BJ (cell line): ENCODE measurements around the gene CTNNA1. TPM values are rescaled to one million over a fixed set of nuclear protein-coding genes. Genes with fewer than 3 reads are reported as not detected.

Experiments used
- CTCF ChIA-PET: fragments of 350-600 bp; formaldehyde crosslinking; extraction: SDS; loops from one replicate; lab custom pipeline; 2021; ENCODE audit warnings: antibody characterized with exemption, inconsistent platforms; lab: Yijun Ruan, JAX
- POLR2A ChIA-PET: fragments of 300-600 bp; sonication (Branson Sonifier 250); formaldehyde crosslinking; extraction: SDS; loops from one replicate; lab custom pipeline; 2021; ENCODE audit warnings: antibody characterized with exemption; lab: Charles Lee
- DNase-seq: peaks from one replicate; pipeline ENCODE4 v3.0.0-alpha.2; 2011; ENCODE audit warnings: low read depth
- H3K27me3 ChIP-seq: 2 replicates; pipeline ENCODE4 v1.6.0; 2011; ENCODE audit warnings: low read length; ENCODE audit not compliant: control insufficient read depth, insufficient read depth
- H3K36me3 ChIP-seq: 2 replicates; pipeline ENCODE4 v1.5.1; 2011; ENCODE audit warnings: low read length; ENCODE audit not compliant: control insufficient read depth, insufficient read depth
- H3K4me3 ChIP-seq: 2 replicates; pipeline ENCODE4 v1.5.1; 2011; ENCODE audit warnings: low read depth, mild to moderate bottlenecking, control low read depth, low read length
- polyA plus RNA-seq: library from polyadenylated mRNA; depleted of rRNA; stranded (reverse); fragments of >200 nt; gene quantifications from 2 replicates; pipeline ENCODE4 v1.2.3, GENCODE V29; 2011
- TF ChIP-seq, protein P1 (sequence below): IDR thresholded peaks from 2 replicates; pipeline ENCODE4 v1.5.1; 2011; ENCODE audit warnings: low read depth, mild to moderate bottlenecking, control low read depth, inconsistent platforms, low read length, moderate library complexity; ENCODE audit not compliant: insufficient read depth

CTNNA1 gene
- polyA plus RNA-seq, 1 experiment, result 169 TPM

DNA sequence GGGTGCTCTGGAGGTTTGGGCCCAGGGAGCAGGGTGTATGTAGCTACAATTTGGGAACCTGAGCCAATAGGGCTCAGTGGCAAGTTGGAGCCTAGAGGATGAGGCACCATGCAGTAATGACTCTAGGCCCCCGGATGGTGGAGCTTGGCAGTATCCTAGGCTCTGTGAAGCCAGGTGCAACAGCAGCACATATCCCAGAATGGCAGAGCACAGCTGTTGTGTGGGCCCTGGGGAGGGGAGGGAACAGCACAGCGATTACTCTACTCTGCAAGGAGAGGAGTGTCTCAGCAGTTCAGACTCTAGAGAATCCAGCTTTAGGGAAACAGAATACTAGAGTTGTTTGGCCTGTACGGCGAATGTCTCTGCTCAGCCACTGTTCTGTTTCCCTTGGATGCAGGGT, 65.9 kb downstream of the CTNNA1 start:
- Histone ChIP-seq H3K36me3 (peaks cover 1% of the 10 kb centered on the region; the same call in 1 of the 2 replicates), H3K4me3 (no peak overlapping the region), H3K27me3 (no peaks in the 10 kb centered on the region)
- ChIA-PET POLR2A (no interaction called here), CTCF (interaction anchor here (2.1 kb wide), 1 partner anchor 240 kb away, joined by 4 read pairs; no protein-coding TSS in a partner anchor)
- no peak for DNase-seq
- TF ChIP-seq, protein P1, sequence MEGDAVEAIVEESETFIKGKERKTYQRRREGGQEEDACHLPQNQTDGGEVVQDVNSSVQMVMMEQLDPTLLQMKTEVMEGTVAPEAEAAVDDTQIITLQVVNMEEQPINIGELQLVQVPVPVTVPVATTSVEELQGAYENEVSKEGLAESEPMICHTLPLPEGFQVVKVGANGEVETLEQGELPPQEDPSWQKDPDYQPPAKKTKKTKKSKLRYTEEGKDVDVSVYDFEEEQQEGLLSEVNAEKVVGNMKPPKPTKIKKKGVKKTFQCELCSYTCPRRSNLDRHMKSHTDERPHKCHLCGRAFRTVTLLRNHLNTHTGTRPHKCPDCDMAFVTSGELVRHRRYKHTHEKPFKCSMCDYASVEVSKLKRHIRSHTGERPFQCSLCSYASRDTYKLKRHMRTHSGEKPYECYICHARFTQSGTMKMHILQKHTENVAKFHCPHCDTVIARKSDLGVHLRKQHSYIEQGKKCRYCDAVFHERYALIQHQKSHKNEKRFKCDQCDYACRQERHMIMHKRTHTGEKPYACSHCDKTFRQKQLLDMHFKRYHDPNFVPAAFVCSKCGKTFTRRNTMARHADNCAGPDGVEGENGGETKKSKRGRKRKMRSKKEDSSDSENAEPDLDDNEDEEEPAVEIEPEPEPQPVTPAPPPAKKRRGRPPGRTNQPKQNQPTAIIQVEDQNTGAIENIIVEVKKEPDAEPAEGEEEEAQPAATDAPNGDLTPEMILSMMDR, result no peak

DNA sequence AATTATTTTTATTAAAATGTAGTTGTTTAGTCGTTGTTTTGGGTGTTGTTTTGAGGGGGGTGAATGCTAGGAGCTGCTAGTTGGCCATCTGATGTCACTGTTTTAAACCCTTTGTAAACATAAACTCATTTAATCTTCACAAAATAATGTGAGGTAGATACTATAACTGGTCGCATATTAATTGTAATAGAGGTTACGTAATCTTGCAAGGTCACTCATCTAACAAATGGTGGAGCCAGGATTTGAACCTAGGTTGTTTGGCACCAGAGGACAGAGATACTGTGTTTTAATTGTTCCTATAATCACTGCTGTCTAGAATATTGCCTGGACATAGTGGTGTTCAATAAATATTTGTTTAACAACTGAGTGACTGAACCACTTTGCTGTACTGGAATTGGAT, 67.5 kb downstream of the CTNNA1 start:
- Histone ChIP-seq H3K36me3 (peaks cover 4% of the 10 kb centered on the region; the same call in 1 of the 2 replicates), H3K27me3 (no peaks in the 10 kb centered on the region), H3K4me3 (no peak overlapping the region)
- ChIA-PET POLR2A (no interaction called here), CTCF (interaction anchor here (2.1 kb wide), 1 partner anchor 241 kb away, joined by 4 read pairs; no protein-coding TSS in a partner anchor)
- no peak for DNase-seq
- TF ChIP-seq, protein P1, result no peak

DNA sequence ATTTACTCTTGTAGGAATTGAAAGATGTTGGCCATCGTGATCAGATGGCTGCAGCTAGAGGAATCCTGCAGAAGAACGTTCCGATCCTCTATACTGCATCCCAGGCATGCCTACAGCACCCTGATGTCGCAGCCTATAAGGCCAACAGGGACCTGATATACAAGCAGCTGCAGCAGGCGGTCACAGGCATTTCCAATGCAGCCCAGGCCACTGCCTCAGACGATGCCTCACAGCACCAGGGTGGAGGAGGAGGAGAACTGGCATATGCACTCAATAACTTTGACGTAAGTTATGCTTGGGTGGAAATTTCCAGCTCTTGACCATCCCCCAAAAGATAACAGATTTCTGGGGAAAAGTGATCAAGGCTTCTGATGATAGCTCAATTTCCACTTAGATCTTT, 71.3 kb downstream of the CTNNA1 start:
- ChIA-PET POLR2A (interaction anchor here (0.6 kb wide), 1 partner anchor 38 kb away, joined by 4 read pairs; no protein-coding TSS in a partner anchor), CTCF (interaction anchor here (0.7 to 2.8 kb wide), 18 partner anchors 9 to 444 kb away, joined by 3 to 9 read pairs (median 5); no protein-coding TSS in a partner anchor)
- Histone ChIP-seq H3K27me3 (no peaks in the 10 kb centered on the region), H3K36me3 (peaks cover 4% of the 10 kb centered on the region), H3K4me3 (no peak overlapping the region)
- TF ChIP-seq, protein P1, result no peak
- DNase-seq, result no peak

DNA sequence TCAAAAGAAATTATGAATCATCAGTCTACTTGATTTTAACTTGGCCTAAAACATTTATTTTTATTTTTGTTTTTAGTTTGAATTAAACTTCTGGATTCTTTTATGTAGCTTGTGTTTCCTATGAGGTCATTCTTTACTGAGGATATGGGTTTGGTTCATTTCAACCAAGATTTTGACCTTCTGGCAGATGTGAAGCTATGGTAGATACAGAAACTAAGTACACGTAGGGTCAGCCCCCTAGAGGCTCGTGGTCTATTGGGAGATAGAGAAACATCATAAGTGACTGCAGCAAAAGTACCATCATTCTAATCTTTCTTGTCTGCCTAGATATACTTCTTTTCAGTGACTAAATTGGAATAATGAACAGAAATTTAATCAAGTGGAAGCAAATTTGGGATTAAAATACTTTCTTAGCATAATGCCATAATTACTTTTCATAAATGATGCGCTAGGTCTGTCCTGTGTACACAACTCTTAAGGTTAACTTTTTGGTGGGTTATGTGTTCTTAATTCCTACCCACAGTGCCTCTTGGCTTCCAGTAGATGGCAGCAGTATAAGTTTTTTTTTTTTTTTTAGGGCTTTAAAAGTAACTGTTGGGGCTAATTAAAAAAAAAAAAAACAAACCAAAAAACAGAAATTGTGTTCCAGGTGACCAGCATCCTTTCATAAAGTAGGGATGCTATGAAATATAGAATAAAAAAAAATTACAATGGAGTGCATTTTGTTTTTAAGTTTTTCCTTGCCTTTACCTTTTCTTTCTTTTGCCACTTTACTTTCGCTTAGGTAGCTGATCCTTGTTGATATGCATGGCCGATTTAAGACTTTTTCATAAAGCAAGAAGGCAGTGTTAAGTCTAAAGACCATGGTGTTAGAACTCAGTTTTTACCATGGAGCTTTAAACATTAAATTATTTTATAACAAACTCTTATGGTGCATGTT, 72.0 kb downstream of the CTNNA1 start:
- POLR2A ChIA-PET, result interaction anchor here (0.6 kb wide), 1 partner anchor 38 kb away, joined by 4 read pairs; no protein-coding TSS in a partner anchor
- CTCF ChIA-PET, result interaction anchor here (0.6 to 2.8 kb wide), 25 partner anchors 9 to 443 kb away, joined by 3 to 9 read pairs (median 4); no protein-coding TSS in a partner anchor
- no peaks in the 10 kb centered on the region for H3K27me3 ChIP-seq
- DNase-seq, result no peak
- TF ChIP-seq, protein P1, result peak; percentile 64
- H3K4me3 ChIP-seq, result no peak overlapping the region
- peaks cover 4% of the 10 kb centered on the region for H3K36me3 ChIP-seq

DNA sequence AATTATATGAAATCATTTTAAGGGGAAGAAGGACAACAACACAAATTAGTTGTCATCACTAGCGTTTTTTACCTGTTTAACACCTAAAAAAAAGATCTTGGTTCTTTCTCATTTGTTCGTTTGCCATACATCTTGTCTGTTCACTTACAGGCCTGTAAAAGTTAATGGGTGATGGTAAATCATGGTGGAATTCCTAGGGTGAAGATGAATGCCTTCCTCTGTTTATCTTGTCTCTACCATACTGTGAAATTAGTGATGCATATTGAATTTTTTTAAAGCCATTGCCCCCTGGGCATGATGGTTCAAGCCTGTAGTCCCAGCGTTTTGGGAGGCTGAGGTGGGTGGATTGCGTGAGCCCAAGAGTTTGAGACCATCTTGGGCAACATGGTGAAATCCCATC, 75.3 kb downstream of the CTNNA1 start:
- POLR2A ChIA-PET, result no interaction called here
- Histone ChIP-seq H3K4me3 (no peak overlapping the region), H3K27me3 (no peaks in the 10 kb centered on the region), H3K36me3 (peaks cover 4% of the 10 kb centered on the region)
- DNase-seq, result no peak
- TF ChIP-seq, protein P1, result no peak
- CTCF ChIA-PET, result interaction anchor here (0.7 kb wide), 1 partner anchor 474 kb away, joined by 3 read pairs; no protein-coding TSS in a partner anchor
